Inflammatory macrophage (primary cell): ENCODE results near the gene NFAT5.

Experiments
- DNase-seq, 2 donors: peaks; one replicate each; pipeline ENCODE4 v3.0.0-alpha.2; 2020 to 2022

Gene NFAT5

DNA sequence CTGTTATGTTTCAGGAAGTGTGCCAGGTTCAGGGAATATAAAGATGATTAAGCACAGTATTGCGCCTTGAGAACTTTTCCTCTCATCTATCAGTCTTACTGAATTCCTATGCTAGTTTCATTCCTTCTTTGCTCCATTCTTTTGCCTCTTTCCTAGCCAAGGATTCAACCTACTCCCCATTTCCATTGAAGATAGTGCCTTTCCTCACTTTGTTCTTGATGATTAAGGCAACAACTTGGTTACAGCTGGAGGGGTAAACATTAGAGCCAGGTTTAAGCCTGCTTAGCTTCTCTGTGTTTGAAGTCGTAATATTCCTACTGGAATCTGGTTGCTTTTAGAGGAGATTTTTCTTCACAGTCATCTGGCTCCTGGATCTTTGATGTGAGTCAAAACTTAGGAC, 85.5 kb downstream of the NFAT5 start:
- no peak for DNase-seq

DNA sequence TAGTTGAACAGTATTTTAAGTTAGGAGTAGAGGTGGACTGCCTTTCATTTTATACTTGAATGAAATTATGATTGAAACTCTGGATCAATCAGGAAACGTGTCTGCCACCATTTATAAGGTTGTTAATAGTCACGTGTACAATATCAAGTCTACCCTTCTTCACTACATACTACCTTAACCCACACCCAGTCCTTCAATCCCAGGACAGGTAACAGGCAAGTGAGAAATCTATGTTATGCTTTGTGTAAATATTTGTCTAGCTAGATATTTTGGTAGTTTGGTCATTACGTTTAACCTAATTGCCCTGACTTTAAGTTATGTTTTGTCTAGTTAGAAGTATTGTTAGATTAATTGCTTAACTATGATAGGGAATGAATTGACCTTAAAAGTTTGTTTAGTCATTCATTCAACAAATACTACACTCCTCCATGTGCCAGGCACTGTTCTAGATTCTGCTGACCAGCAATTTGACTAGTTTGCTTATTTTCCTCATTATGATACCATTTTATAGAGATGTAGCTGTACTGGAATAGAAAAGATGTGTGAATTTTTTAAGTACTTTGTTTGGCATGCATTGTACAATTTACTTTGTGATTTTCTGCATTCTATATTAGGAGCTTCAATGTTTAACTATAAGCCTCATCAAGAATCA, 88.6 kb downstream of the NFAT5 start:
- no peak for DNase-seq

DNA sequence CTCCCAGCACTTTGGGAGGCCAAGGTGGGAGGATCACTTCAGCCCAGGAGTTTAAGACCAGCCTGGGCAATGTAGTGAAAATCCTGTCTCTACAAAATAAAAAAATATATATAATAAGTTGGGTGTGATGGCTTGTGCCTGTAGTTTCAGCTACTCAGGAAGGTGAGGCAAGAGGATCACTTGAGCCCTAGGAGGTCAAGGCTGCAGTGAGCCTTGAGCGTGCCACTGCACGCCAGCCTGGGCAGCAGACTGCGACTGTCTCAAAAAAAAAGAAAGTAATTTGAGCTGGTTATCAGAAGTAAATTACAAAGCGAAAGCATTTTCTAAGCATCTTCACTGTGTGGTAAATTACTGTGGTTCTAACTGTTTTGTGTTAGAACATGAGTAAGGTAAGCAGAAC, 94.4 kb downstream of the NFAT5 start:
- no peak for DNase-seq

DNA sequence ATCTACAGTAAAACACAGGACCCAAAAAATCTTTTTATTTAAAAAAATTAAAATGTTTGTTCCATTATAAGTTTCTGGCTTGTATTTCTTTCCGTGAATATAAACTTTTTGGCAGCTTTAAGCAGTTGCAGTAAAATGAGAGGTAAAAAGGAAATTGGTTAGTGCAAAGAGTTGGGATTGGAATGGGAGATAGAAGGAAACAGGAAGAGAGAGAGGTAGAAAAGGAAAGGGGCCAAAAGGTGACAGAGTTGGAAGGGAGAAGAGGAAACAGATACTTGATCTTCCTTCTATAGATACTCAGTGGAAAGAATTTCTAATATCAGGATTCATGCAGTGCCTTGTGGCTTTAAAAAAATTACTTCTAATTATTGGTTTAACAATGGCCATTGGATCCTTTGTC, 97.1 kb downstream of the NFAT5 start:
- no peak for DNase-seq

DNA sequence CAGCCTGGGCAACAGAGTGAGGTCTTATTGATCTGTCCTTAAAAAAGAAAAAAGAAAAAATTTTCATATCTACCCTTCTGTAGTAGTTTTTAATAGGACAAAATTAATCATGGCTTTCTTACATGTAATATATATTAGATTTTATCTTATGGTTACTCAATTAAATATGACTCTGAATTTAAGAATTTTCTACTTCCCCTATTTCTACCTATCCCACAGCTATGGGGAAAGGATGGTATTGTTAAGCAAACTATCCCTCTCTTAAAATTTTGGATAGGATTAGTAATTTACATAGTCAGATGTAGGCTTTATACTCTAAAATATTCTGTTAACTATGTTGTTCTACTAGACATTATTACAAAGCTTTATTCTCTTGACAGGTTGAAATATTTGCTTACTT, 98.1 kb downstream of the NFAT5 start:
- DNase-seq, result peak in 1 of 2 donors; percentile 54

- DNase-seq, result no peak
Measured at GRCh38 chr16:69669577-69669976, 103.8 kb downstream of the NFAT5 start.

DNA sequence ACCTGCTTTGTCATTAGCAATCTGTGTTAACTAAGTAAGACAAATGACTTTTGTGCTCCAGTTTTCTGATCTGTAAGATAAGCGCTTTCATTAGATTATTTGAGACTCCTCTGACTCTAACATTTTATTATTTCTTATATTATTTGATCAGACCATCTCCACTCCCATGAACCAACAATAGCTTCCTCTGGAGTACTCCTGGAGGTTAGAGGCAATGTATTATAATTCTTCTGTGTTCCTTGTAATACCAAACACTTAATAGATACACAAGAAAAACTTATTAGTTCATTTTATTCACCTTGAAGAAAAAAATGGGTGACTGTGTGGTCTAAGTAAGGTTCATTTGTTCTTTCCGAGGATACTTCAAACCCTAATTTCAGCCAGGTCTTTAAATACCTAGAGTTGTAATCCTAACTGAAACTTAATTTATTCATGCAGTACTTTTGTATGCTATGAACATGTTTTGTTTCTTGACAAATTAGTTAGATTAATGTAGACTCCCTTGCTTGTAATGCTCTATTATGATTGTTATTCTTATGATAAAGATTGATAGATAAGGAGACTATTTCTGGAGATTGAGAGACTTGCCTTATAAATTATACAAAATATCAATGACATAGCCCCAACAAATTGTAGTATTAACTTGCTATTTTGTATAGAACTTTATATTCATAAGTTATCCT, 106.7 kb downstream of the NFAT5 start:
- DNase-seq, result no peak

DNA sequence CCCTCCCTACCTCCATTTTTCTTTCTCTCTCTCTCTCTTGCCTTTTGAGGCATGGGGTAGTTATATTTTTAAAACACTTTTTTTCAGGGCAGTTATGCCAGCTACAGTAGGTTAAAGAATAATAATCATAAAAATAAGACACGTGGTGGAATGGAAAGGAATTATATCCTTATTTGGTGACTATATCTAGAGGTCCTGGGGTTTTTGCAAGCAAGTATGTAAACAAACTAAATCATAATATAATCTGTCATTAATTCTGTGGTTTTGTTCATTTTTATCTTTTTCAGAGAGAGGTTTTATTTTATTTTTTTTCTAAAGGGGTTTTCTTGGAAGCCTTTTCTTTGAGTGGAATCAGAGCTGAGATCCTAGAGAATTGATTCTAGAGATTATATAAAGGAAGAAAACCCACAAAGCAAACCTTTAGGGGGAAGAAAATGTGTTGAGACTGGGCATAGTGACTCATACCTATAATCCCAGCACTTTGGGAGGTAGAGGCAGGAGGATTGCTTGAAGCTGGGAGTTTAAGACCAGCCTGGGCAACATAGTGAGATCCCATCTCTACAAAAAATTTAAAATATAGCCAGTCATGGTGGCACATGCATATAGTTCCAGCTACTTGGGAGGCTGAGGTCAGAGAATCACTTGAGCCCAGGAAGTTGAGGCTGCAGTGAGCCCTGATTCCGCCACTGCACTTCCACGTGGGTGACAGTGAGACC, 107.4 kb downstream of the NFAT5 start:
- no peak for DNase-seq

DNA sequence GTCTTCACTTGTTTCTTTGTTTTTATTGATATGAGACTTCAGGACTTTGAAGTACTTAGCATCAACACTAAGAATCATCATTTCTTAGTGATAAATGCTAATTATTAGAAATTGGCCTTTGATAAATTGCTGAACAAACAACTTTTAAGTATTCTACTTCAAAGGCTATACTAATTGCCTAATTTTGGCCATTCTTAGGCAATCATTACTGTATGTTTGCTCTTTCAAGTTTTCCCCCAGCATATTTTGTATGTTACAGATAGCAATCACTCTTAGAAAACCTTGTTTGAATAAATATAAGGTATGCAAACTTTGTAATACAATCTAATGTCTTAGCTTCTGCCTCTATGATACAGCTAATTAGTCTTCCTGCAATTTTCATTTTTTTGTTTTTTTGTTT, 114.6 kb downstream of the NFAT5 start:
- no peak for DNase-seq

GRCh38 chr16:69688589-69688988, 122.8 kb downstream of the NFAT5 start:
- DNase-seq, result no peak

DNA sequence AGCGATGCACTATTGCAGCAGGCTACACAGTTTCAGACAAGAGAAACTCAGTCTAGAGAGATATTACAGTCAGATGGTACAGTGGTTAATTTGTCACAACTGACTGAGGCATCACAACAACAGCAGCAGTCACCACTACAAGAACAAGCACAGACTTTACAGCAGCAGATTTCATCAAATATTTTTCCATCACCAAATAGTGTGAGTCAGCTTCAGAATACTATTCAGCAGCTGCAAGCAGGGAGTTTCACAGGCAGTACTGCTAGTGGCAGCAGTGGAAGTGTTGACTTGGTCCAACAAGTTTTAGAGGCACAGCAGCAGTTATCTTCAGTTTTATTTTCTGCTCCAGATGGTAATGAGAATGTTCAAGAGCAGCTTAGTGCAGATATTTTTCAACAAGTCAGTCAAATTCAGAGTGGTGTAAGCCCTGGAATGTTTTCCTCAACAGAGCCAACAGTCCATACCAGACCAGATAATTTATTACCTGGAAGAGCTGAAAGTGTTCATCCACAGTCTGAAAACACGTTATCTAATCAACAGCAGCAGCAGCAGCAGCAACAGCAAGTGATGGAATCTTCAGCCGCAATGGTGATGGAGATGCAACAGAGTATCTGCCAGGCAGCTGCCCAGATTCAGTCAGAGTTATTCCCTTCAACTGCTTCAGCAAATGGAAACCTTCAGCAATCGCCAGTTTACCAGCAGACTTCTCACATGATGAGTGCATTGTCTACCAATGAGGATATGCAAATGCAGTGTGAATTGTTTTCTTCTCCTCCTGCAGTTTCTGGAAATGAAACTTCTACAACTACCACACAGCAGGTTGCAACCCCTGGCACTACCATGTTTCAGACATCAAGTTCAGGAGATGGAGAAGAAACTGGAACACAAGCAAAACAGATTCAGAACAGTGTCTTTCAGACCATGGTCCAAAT, 126.5 kb downstream of the NFAT5 start:
- DNase-seq, result no peak

DNA sequence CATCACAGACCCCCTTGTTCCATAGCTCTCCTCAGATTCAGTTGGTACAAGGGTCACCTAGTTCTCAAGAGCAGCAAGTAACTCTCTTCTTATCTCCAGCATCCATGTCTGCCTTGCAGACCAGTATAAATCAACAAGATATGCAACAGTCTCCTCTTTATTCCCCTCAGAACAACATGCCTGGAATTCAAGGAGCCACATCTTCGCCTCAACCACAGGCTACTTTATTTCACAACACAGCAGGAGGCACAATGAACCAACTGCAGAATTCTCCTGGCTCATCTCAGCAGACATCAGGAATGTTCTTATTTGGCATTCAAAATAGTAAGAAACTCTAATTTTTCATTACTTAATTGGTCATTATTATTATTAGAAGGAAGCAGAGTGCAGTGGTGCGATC, 128.2 kb downstream of the NFAT5 start:
- DNase-seq, result no peak

DNA sequence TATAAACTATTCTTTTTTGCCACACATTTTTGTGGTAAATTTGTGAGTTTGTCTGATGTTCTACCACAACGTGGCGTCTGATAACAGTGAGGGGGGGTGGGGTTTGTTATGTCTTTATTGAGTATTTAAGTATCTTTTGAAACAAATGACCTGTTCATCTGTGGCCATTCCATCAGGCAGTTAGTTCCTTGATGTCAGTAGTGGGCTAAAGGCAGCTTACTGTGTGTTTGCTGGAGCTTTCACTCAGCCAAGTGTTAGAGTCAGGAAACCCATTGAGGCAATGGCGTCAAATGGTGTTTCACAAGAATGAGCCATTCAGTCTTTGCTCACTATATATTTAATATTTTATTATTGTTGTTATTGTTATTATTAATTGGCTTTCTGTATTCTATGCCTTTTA, 132.6 kb downstream of the NFAT5 start:
- DNase-seq, result no peak

DNA sequence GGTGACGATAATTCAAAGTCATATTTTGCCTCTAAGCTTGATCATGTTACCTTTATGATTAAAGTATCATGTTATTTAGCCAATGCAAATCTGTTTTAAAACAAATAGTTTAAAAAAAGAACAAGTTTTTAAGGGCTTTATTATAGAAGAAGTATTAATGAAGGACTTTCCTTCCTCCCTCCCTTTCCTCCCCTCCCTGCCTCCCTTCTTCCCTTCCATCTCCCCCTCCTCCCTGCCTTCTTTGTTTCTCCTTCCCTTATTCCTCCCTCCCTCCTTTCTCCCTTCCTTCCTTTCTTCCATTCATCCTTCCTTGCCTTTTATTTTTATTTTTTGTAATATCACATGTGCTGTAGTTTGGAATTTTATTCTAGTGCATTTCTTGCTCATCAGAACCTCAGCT, 134.1 kb downstream of the NFAT5 start:
- no peak for DNase-seq

DNA sequence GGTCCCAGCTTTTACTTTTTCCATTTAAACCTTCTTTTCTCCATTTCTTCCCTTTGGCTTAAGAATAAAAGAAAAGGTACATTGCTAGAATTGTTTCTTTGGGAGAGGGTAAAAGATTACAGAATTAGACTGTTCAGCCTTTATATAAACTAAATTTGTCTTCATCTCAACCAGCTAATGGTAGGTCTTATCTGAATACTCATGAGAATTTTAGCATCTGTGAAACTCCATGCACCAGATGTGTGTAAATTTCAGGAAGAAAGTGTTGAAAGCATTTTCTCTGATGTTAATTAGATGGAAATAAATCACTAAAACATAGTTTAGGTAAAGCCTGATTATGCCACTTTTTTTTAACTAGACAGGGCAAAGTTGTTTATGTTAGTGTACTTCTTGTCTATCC, 135.7 kb downstream of the NFAT5 start:
- DNase-seq, result no peak

DNA sequence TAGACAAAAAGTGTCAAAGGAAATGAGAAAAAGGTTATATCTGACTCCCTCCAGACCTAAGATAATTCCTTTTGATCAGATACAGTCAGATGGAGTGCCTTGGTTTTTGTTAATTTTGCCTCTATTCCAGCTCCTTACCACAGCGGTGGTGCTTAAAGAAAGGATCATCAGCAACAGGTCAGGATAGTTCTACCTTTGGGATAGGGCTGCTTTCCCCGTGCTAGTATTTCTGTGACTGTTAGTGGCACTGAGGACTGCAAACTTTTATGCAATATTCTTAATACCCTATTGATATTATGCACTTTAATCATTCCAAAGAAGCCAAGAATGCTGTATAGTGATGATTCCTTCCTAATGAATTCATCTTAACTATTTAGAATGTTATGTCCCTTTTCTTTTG, 136.1 kb downstream of the NFAT5 start:
- DNase-seq, result no peak

DNA sequence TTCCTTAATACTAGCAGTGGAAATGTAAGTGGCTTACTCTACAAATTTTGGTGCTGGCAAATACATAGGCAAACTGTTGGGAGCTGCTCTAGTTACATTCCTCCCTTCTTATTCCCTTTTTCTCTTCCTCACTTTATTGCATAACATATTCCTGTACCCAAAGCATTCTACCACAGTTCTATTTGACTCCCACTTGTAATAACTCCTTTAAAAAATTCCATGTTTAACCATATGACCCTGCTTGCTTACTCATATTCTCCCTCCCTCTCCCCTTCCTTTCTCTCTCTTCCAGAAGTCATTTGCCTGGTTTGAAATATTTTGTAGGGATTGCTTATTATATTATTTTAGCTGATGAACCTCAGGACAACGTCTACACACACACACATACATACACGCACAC, 137.9 kb downstream of the NFAT5 start:
- DNase-seq, result no peak

DNA sequence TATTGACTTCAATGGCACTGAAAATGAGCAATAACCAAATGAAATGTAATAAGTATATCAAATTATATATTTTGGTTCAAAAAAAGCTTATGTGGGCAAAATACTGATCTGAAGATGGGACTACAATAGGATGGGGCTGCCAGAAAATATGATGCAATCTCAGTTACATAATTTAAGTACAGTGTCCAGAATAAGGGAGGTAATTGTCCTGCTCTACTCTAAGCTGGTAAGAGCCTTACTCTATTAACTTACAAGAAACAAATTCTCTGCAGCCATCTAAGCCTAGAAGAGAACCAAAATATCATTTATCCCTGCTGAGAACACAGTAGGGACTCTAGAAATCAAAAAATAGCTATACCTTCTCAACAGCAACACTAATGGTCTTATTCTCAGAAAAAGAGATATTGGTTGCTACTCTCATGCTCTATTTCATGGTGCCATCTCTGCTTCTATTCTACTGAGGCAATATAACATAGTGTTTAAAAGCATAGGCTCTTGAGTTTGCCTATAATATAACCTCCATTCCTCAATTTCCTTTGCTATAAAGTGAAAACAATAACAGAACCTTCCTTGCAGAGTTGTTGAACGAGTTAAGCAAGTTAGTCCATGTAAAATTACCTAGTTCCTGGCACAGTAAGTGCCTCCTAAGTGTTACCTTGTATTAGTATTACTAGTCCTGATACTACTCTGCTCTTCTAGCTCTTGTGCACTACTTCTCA, 140.6 kb downstream of the NFAT5 start:
- DNase-seq, result no peak

- DNase-seq, result no peak
Measured at GRCh38 chr16:69706975-69707340, 141.2 kb downstream of the NFAT5 start.

DNA sequence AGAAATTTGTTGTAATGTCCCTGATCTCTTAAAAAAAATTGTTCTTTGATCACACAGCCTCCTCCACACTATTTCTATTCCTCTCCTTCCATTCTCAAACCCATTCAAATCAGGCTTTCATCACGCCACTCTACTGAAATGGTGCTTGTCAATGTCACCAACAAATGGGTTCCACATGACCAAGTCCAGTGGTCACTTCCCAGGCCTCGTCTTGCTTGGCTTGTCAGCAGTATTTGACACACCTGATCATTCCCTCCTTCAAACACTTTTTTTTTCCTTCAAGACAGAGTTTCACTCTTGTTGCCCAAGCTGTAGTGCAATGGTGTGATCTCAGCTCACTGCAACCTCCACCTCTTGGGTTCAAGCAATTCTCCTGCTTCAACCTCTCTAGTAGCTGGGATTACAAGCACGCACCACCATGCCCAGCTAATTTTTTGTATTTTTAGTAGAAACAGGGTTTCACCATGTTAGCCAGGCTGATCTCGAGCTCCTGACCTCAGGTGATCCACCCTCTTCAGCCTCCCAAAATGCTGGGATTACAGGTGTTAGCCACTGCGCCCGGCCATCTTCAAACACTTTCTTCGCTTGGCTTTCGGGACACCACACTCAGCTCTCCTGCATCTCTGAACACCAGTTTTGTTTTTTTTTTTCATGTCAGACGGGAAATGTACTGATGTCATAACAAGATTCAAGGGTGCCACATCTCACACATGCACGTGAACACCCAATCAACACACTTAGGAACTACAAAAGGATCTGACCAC, 142.3 kb downstream of the NFAT5 start:
- DNase-seq, result no peak

GRCh38 chr16:69709456-69710084, 143.8 kb downstream of the NFAT5 start:
- DNase-seq, result peak; percentile 17 to 77
